Skin of body (tissue), 2 donors: ENCODE results near the gene SLC25A1. TPM values are rescaled to one million over a fixed set of nuclear protein-coding genes. Genes with fewer than 3 reads are reported as not detected.
"Not testable (repeated sequence)": the region's sequence is repeated elsewhere in the genome, so short reads cannot be mapped to it uniquely, and the experiment has no call there.

Source experiments
- DNase-seq: peaks from one replicate; lab custom pipeline; 2025; lab: John Stamatoyannopoulos, UW
- total RNA-seq: library from RNA; depleted of rRNA; stranded (reverse); fragments of >200 nt; gene quantifications from one replicate; pipeline ENCODE4 v1.2.3, GENCODE V29; 2014

Gene SLC25A1
- total RNA-seq, 1 donor from 2014 or later: 36.7 TPM

DNA sequence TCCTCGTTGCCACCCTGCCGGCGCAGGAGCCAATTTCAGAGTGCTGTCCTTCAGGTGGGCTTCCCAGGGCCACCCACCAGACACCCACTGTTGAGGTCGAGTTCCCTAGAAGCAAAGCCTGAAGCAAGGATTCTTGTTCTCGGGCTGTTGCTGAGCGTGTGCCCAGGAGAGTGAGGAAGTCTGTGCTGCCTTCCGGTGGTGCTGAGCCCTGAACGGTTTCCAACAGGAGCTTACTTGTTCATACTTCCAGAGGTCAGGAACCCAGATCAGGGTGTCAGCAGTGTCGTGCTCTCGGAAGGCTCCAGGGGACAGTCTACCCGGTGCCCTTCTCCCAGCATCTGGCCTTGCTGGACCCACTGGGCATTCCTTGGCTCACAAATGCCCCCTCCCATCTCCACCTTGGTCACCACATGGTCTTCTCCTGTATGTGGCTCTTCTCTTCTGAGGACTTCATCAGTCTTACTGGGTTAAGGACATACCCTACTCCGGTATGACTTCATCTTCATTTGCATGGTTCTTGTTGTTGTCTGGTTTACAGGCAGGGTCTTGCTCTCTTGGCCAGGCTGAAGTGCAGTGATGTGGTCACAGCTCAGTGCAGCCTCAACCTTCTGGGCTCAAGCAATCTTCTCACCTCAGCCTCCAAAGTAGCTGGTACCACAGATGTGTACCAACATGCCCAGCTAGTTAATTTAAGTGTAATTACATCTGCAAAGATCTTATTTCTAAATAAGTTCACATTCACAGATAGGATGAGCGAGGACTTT is 11.2 kb downstream of the SLC25A1 start:
- no peak for DNase-seq

DNA sequence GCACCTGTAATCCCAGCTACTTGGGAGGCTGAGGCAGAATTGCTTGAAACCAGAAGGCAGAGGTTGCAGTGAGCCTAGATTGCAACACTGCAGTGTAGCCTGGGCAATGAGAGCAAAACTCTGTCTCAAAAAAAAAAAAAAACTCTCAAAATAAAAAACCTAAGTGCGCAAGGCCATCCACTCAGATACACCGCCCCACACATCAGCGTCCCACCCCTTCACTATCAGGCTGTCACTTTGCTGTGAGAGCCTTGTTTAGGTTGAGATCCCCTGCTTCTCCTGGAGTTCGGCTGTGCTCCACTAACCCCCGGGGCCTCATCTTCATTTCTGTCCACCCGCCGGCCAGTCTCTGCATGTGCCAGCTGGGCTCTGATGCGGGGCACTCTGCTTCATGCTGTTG is 12.1 kb downstream of the SLC25A1 start:
- no peak for DNase-seq

GRCh38 chr22:19164425-19164824 is 14.1 kb downstream of the SLC25A1 start:
- no peak for DNase-seq

DNA sequence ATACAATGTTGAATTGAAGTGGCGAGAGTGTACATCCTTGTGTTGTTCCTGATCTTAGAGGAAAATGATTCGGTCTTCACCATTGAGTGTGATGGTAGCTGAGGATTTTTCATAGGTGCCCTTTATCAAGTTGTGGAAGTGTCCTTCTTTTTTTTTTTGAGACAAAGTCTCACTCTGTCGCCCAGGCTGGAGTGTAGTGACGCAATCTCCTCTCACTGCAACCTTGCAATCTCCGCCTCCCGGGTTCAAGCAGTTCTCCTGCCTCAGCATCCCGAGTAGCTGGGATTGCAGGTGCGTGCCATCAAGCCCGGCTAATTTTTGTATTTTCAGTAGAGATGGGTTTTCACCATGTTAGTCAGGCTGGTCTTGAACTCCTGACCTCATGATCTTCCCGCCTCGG is 19.9 kb downstream of the SLC25A1 start:
- DNase-seq: not testable (repeated sequence)

DNA sequence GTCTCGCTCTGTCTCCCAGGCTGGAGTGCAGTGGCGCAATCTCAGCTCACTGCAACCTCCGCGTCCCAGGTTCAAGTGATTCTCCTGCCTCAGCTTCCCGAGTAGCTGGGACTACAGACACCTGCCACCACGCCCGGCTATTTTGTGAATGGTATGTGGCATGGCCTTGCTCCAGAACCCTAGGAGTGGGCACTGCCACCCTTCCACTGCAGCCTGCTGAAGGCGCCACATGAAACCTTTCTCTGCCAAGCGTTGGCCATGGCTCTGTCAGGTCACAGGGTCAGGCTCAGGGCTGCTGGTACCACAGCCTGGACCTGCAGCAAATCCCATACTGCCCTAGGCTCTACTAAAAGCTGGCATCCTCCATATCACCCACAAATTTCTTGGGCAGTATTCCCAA is 22.4 kb downstream of the SLC25A1 start:
- DNase-seq: not testable (repeated sequence)

DNA sequence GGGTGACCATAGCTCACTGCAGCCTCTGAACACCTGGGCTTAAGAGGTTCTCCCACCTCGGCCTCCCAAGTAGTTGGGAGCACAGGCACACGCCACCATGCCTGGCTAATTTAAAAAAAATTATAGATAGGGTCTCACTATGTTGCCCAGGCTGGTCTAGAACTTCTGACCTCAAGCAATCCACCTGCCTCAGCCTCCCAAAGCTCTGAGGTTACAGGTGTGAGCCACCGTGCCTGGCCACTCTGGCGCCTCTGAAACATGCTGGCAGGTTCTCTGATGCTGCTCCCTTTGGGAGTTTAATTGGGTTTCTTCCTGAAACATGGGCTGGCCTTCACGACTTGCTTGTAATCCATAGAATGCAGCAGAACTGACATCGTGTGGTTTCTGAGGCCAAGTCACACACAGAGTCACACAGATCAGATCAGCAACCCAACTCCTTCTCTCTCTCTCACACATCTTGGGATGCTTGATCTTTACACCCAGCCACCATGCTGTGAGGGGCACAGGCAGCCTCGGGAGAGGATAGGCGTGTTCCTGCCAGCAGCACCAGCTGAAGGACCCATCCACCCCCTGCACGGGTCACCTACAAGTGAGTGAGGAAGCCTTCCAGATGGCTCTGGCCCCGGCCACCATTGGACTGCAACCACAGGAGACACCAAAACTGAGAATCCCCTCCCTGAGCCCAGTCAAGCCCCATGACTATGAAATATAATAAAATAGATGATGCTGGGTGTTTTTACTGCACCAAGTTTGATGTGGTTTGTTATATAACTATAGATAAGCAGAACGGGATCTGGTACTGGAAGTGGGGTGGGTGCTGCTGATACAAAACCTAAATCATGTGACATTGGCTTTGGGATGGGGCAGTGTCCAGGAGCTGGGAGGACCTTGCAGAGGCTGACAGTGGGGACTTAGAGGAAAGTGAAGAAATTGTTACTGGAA is 25.3 kb downstream of the SLC25A1 start:
- DNase-seq: no peak

- no peak for DNase-seq
Measured at GRCh38 chr22:19151329-19152191, 27.0 kb downstream of the SLC25A1 start.

DNA sequence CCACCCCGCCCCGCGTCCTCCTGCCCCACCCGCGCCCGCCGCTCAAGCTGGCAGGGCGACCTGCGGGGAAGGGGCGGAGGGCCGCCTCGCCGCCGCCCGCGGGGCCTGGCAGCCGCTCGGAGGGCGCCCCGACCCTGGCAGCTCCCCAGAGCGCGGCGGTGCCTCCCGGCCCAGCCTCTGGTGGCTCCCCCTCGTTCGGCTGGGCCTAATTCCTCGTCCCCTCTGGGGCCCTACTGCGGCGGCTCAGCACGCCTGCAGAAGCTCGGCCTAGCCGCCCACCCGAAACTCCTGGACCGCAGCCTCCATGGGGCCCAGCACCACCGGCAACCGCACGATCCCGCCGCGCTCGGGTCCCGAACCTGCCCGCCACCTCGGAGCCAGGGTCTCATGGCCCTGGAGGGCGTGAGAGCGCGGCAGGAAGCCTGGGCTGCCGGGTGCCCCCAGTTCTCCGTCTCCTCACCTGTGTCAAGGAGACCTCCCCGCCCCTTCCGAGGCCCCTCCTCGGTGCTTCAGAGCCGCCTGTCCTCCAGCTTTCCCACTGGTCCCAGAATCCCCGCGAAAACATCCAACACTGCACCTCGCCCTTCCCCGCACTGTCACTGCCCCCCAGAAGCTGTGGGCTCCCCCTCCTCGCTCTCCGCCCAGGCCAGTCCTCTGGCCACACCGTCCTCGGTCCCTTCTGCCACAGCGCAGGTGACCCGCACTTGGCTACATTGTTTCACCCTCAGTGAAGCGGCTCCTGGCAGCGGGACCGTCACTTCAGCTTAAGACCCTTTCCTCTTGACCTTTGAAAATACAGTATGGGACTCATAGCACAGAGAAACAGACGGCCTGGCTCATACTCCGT is 27.8 kb downstream of the SLC25A1 start:
- no peak for DNase-seq

- no peak for DNase-seq
Measured at GRCh38 chr22:19149991-19150390, 28.5 kb downstream of the SLC25A1 start, which contains the start of gene GSC2. Gene GSC2 (minus strand): TSS chr22:19150292. CDS start chr22:19150283, 9 bp downstream.

GRCh38 chr22:19149047-19149883 is 29.3 kb downstream of the SLC25A1 start:
- no peak for DNase-seq

- no peak for DNase-seq
Measured at GRCh38 chr22:19148417-19149046, 30.0 kb downstream of the SLC25A1 start.

GRCh38 chr22:19147195-19147780 is 31.2 kb downstream of the SLC25A1 start:
- DNase-seq: no peak

GRCh38 chr22:19146215-19146968 is 32.1 kb downstream of the SLC25A1 start:
- no peak for DNase-seq

GRCh38 chr22:19143967-19144400 is 34.6 kb downstream of the SLC25A1 start:
- DNase-seq: no peak

GRCh38 chr22:19143212-19143611 is 35.3 kb downstream of the SLC25A1 start:
- DNase-seq: no peak

DNA sequence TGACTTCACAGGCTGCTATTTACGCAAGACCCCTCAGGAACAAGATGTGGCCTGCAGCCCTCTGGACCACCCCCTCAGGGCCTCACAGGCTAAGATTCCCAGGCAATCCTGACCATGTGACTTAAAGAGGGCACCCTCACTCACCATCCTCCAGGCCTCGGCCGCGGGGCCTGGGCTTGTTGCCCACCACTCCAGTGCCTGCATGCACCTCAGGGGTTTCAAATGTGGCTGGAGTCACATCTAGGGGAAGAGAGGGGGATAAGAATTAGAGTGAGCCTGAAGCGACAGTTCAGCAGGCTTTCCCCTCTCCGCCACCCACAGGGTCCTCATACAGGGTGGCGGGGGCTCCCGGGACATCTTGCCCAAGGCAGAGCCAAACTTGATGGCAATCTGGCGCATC is 36.1 kb downstream of the SLC25A1 start:
- no peak for DNase-seq

GRCh38 chr22:19139974-19140373 is 38.6 kb downstream of the SLC25A1 start:
- DNase-seq: no peak

GRCh38 chr22:19139001-19139356 is 39.6 kb downstream of the SLC25A1 start:
- DNase-seq: no peak
